CD4-positive, alpha-beta memory T cell (primary cell): Measurements from ENCODE around the gene PTPRH. TPM values are rescaled to one million over a fixed set of nuclear protein-coding genes. Genes with fewer than 3 reads are reported as not detected.

ENCODE experiments used
- CTCF ChIA-PET: fragments of 350-600 bp; sonication (Branson Sonifier 250); formaldehyde crosslinking; loops from one replicate; lab custom pipeline; 2021; ENCODE audit warnings: inconsistent platforms; ENCODE audit not compliant: partially characterized antibody; lab: Charles Lee
- POLR2A ChIA-PET: fragments of 350-600 bp; sonication (Branson Sonifier 250); formaldehyde crosslinking; loops from one replicate; lab custom pipeline; 2021; ENCODE audit not compliant: partially characterized antibody; lab: Charles Lee
- DNase-seq, 5 donors: peaks; one replicate each; pipeline versions ENCODE4 v3.0.0 to v3.0.0-alpha.2; 2020 to 2022; ENCODE audit warnings: mixed read lengths in 1 of 5
- H3K27ac ChIP-seq: one replicate; pipeline ENCODE4 v1.7.0; 2013; ENCODE audit warnings: low read depth, low read length
- H3K27me3 ChIP-seq: 2 replicates; pipeline ENCODE4 v1.7.0; 2013; ENCODE audit warnings: mild to moderate bottlenecking, low read length, moderate library complexity; ENCODE audit not compliant: insufficient read depth
- H3K36me3 ChIP-seq: 2 replicates; pipeline ENCODE4 v1.7.0; 2013; ENCODE audit warnings: mild to moderate bottlenecking, low read length, moderate library complexity; ENCODE audit not compliant: insufficient read depth
- H3K4me1 ChIP-seq: 2 replicates; pipeline ENCODE4 v1.7.0; 2013; ENCODE audit warnings: mild to moderate bottlenecking, low read length, moderate library complexity; ENCODE audit not compliant: insufficient read depth
- H3K4me3 ChIP-seq, 2 donors: one replicate each; pipeline ENCODE4 v1.7.0; 2013; ENCODE audit warnings: low read length in 2 of 2, mild to moderate bottlenecking in 1 of 2
- H3K9me3 ChIP-seq, 2 donors: one replicate each; pipeline ENCODE4 v1.7.0; 2013; ENCODE audit warnings: low read length in 2 of 2, control low read depth in 1 of 2; ENCODE audit not compliant: control insufficient read depth in 1 of 2
- H3K27ac Mint-ChIP-seq, 7 donors: one replicate each; pipeline ENCODE4 v1.8.0; 2020 to 2021; ENCODE audit warnings: mixed read lengths in 7 of 7, mild to moderate bottlenecking in 6 of 7, inconsistent platforms in 3 of 7, moderate library complexity in 3 of 7
- H3K27me3 Mint-ChIP-seq, 2 donors: one replicate each; pipeline ENCODE4 v1.8.0; 2020 to 2021; ENCODE audit warnings: mixed read lengths in 2 of 2
- H3K36me3 Mint-ChIP-seq, 2 donors: one replicate each; pipeline ENCODE4 v1.8.0; 2020 to 2021; ENCODE audit warnings: mixed read lengths in 2 of 2, inconsistent platforms in 1 of 2, mild to moderate bottlenecking in 1 of 2
- H3K4me1 Mint-ChIP-seq, 4 donors: one replicate each; pipeline ENCODE4 v1.8.0; 2020 to 2021; ENCODE audit warnings: mixed read lengths in 4 of 4, mild to moderate bottlenecking in 1 of 4
- H3K4me3 Mint-ChIP-seq, 8 donors: one replicate each; pipeline ENCODE4 v1.8.0; 2020 to 2021; ENCODE audit warnings: mixed read lengths in 8 of 8, mild to moderate bottlenecking in 7 of 8, moderate library complexity in 6 of 8, inconsistent platforms in 3 of 8
- H3K9me3 Mint-ChIP-seq, 8 donors: one replicate each; pipeline ENCODE4 v1.8.0; 2020 to 2021; ENCODE audit warnings: mixed read lengths in 8 of 8, mild to moderate bottlenecking in 5 of 8, inconsistent platforms in 3 of 8, moderate library complexity in 1 of 8
- intact Hi-C: fragments of 100-400 bp; cut with micrococcal nuclease; formaldehyde crosslinking; loops from one replicate; pipeline ENCODE4 v1.15.1; 2023
- polyA plus RNA-seq, 2 donors: library from polyadenylated mRNA; unstranded; fragments of 300-500 nt; fragmentation: Illumina TruSeq; gene quantifications; one replicate each; pipeline ENCODE4 v1.2.3, GENCODE V29; 2021
- total RNA-seq, 2 experiments: library from RNA; stranded (reverse); gene quantifications; one replicate each; pipeline ENCODE4 v1.2.3, GENCODE V29; 2021

The PTPRH gene
- total RNA-seq, result not detected
- polyA plus RNA-seq, result not detected

DNA sequence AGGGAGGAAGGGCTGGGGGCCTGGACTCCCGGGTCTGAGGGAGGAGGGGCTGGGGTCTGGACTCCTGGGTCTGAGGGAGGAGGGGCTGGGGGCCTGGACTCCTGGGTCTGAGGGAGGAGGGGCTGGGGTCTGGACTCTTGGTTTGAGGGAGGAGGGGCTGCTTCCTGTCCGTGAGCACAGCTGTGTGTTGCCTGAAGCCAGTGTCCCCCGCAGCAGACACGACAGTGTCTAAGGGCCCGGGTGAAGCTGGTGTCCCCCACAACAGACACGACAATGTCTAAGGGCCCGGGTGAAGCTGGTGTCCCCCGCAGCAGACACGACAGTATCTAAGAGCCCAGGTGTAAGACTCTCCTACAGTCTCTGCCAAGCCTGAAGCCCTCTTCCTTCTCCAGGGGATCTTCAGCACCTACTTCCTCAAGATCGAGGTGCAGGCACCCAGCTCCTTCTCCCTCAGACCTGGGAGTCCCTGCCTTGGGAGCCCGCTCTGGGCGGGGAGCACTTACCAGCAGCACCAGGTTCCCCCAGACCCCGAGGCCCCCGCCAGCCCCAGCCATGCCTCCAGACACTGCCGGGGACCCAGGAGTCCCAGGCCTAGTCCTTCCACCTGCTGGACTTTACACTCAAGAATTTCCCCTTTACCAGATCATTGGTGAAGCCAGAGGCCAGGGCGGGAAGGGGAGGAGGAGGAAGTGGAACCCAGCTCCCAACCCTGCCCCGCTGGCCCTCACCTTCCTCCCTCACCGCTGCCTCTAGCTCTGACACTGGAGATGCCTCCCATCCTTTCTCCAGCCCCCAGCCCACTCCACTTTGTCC is at the start of gene PTPRH:
Gene PTPRH (minus strand): TSS at position 622 of the 813 bp plus-strand sequence. CDS start 68 bp downstream, at position 554.
- Histone ChIP-seq H3K27ac (no peak within 1 kb of the TSS), H3K4me3 (no peak within 1 kb of the TSS), H3K4me1 (no peaks in the 10 kb centered on the region), H3K27me3 (peaks cover 8% of the 10 kb centered on the region), H3K9me3 (no peaks in the 10 kb centered on the region), H3K36me3 (no peaks in the 10 kb centered on the region)
- no peak for DNase-seq
- H3K27ac Mint-ChIP-seq, result peak within 1 kb of the TSS in 1 of 7 donors; percentile 37
- H3K36me3 Mint-ChIP-seq, result peaks cover 0 to 4% of the 10 kb centered on the region in 2 donors
- intact Hi-C loops, result no loop called here
- peaks cover 0 to 14% (median 10%) of the 10 kb centered on the region in 8 donors for H3K9me3 Mint-ChIP-seq
- H3K27me3 Mint-ChIP-seq, result peaks cover 20 to 30% of the 10 kb centered on the region in 2 donors
- H3K4me1 Mint-ChIP-seq, result peaks cover 0 to 2% (median 0%) of the 10 kb centered on the region in 4 donors
- H3K4me3 Mint-ChIP-seq, result no peak within 1 kb of the TSS
- CTCF ChIA-PET, result no interaction called here
- POLR2A ChIA-PET, result no interaction called here

GRCh38 chr19:55258476-55258827 is 49.2 kb upstream of the PTPRH start:
- peak overlapping the region in 1 of 2 donors; percentile 92 for H3K4me3 ChIP-seq
- H3K27ac Mint-ChIP-seq, result peak overlapping the region in 5 of 7 donors; percentile 97 to 100 (median 99)
- no peaks in the 10 kb centered on the region for H3K36me3 ChIP-seq
- H3K4me1 ChIP-seq, result peaks cover 49% of the 10 kb centered on the region
- intact Hi-C loops, result loop anchor here (2.0 to 10.0 kb wide), 4 partner anchors 36 to 376 kb away; partner anchors contain the start of gene PPP1R12C
- H3K4me1 Mint-ChIP-seq, result peaks cover 27 to 55% (median 43%) of the 10 kb centered on the region in 4 donors
- H3K9me3 ChIP-seq, result no peaks in the 10 kb centered on the region
- H3K9me3 Mint-ChIP-seq, result peaks cover 0 to 2% (median 0%) of the 10 kb centered on the region in 8 donors
- ChIA-PET CTCF (interaction anchor here (1.4 to 1.8 kb wide), 2 partner anchors 34 kb away, joined by 6 to 20 read pairs; no protein-coding TSS in a partner anchor), POLR2A (interaction anchor here (0.9 to 9.5 kb wide), 17 partner anchors 8 to 1391 kb away, joined by 3 to 199 read pairs (median 6); partner anchors contain the start of genes BRSK1, HSPBP1, KMT5C and MYADM)
- peak overlapping the region; percentile 92 for H3K27ac ChIP-seq
- H3K36me3 Mint-ChIP-seq, result peaks cover 8 to 37% of the 10 kb centered on the region in 2 donors
- DNase-seq, result peak in 1 of 5 donors; percentile 32
- H3K4me3 Mint-ChIP-seq, result peak overlapping the region; percentile 89 to 98 (median 92)
- no peaks in the 10 kb centered on the region for H3K27me3 ChIP-seq
- H3K27me3 Mint-ChIP-seq, result peaks cover 0 to 2% of the 10 kb centered on the region in 2 donors

DNA sequence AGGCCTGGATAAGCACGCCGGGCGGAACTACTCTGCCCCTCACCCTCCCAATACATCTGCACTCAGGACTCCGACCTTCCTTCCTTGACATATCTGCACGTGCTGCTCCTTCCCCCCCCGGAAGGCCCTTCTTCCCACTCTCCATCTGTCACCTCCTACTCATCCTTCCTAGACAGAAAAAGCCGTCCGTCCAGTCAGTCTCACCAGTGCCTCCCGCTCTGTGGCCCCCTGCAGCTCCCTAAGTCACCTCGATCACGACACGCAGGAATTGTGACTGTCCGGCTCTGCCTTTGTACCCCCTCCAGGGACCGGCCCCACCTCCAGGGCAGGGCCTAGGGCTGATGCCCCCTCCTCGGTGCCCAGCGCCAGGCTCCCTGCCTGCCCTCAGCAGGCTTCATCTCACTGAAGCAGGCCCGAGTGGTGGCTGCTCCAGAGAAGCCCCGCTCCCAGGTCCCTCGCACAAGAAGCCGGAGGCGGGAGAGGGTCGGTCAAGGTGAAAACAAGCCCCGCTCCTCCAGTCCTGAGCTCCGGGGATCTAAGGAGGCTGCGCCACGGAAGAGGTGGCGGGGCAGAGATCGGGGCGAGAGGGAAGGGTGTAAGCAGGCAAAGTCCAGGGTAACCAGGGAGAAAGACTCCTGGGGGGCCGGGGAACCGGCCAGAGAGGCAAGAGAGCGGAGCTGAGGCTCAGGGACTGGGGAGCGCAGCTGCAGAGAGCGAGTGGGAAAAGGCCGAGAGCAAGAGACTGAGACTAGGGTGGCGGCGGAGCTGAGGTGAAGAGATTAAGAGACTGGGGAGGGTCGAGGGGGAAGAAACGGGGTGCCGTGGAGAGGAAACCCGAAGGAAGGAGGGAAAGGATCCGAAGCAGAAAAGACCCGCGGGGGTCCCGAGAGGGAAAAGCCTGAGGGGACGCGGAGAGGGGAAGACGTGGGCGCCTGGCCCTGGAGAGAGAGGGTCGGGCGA is 48.4 kb upstream of the PTPRH start:
- Mint-ChIP-seq H3K4me3 (peak overlapping the region; percentile 93 to 100 (median 98)), H3K9me3 (peaks cover 0 to 2% (median 0%) of the 10 kb centered on the region in 8 donors), H3K27me3 (peaks cover 0 to 2% of the 10 kb centered on the region in 2 donors), H3K27ac (peak overlapping the region; percentile 95 to 99 (median 99)), H3K36me3 (peaks cover 1 to 37% of the 10 kb centered on the region in 2 donors), H3K4me1 (peaks cover 29 to 63% (median 49%) of the 10 kb centered on the region in 4 donors)
- POLR2A ChIA-PET, result interaction anchor here (1.0 to 9.5 kb wide), 8 partner anchors 14 to 369 kb away, joined by 3 to 199 read pairs (median 22); partner anchors contain the start of genes BRSK1, HSPBP1, KMT5C and RDH13
- H3K27ac ChIP-seq, result peak overlapping the region; percentile 92
- no peaks in the 10 kb centered on the region for H3K36me3 ChIP-seq
- H3K4me3 ChIP-seq, result peak overlapping the region; percentile 79 to 92
- CTCF ChIA-PET, result interaction anchor here (0.6 to 1.8 kb wide), 3 partner anchors 35 to 246 kb away, joined by 3 to 6 read pairs (median 6); no protein-coding TSS in a partner anchor
- no peaks in the 10 kb centered on the region for H3K9me3 ChIP-seq
- no peaks in the 10 kb centered on the region for H3K27me3 ChIP-seq
- intact Hi-C loops, result loop anchor here (2.0 to 10.0 kb wide), 4 partner anchors 35 to 377 kb away; partner anchors contain the start of gene PPP1R12C
- peak; percentile 25 to 49 (median 35) for DNase-seq
- H3K4me1 ChIP-seq, result peaks cover 56% of the 10 kb centered on the region

- H3K9me3 ChIP-seq, result no peaks in the 10 kb centered on the region
- no peaks in the 10 kb centered on the region for H3K36me3 ChIP-seq
- H3K4me1 Mint-ChIP-seq, result peaks cover 35 to 72% (median 55%) of the 10 kb centered on the region in 4 donors
- ChIA-PET POLR2A (interaction anchor here (1.5 to 9.5 kb wide), 8 partner anchors 10 to 343 kb away, joined by 4 to 199 read pairs (median 25); partner anchors contain the start of genes BRSK1, FIZ1, HSPBP1 and KMT5C), CTCF (interaction anchor here (0.6 to 2.7 kb wide), 5 partner anchors 35 to 247 kb away, joined by 3 to 17 read pairs (median 6); no protein-coding TSS in a partner anchor)
- H3K27me3 Mint-ChIP-seq, result peaks cover 0 to 2% of the 10 kb centered on the region in 2 donors
- H3K27me3 ChIP-seq, result no peaks in the 10 kb centered on the region
- peak overlapping the region; percentile 95 to 99 (median 99) for H3K27ac Mint-ChIP-seq
- H3K4me3 Mint-ChIP-seq, result peak overlapping the region; percentile 93 to 100 (median 98)
- peak in 2 of 5 donors; percentile 20 to 24 for DNase-seq
- intact Hi-C loops, result loop anchor here (5.0 to 10.0 kb wide), 3 partner anchors 35 to 378 kb away; partner anchors contain the start of gene PPP1R12C
- H3K9me3 Mint-ChIP-seq, result peaks cover 0 to 2% (median 0%) of the 10 kb centered on the region in 8 donors
- peak overlapping the region; percentile 92 for H3K27ac ChIP-seq
- H3K36me3 Mint-ChIP-seq, result peaks cover under 1 to 38% of the 10 kb centered on the region in 2 donors
- peak overlapping the region; percentile 79 to 92 for H3K4me3 ChIP-seq
- peaks cover 65% of the 10 kb centered on the region for H3K4me1 ChIP-seq
Measured at GRCh38 chr19:55256562-55257460, 47.5 kb upstream of the PTPRH start.

DNA sequence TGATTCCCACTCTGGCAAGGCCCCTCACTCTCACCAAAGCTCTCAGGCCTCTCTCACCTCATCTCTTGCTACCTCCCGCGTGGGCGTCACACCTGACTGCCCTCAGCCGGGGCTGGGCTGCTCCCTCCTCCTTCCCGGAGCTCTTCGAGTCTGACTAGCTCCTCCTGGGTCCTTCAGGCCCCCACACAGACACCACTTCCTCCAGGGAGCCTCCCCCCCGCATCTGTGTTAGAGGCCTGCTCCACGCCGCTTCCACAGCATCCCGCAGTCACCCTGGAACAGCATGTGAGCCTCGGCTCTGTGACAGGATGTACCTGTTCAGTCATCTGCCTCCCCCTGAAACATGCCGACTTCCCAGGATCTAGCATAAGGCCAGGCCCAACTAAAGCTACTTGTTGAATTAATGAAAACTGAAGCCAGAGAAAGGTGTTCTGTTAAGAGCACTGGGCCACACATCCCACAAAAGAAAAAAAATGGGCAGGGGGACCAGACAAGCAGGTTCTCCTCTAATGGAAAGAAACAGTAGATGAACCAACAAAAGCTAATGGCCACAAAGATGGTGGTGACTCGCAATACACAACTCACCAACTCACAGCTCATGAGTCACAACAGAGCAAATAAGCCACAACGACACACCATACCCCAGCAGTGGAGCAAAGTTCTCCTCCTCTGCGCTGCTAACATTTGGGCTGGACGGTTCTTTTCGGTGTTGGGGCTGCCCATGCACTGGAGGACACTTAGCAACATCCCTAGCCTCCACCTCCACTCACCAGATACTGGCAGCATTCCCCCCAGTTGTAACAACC is 46.5 kb upstream of the PTPRH start:
- intact Hi-C loops, result loop anchor here (5.0 to 10.0 kb wide), 3 partner anchors 34 to 379 kb away; partner anchors contain the start of gene PPP1R12C
- Histone ChIP-seq H3K9me3 (no peaks in the 10 kb centered on the region), H3K27me3 (no peaks in the 10 kb centered on the region), H3K4me1 (peaks cover 75% of the 10 kb centered on the region), H3K4me3 (peak overlapping the region; percentile 84 to 92), H3K27ac (peak overlapping the region; percentile 92), H3K36me3 (no peaks in the 10 kb centered on the region)
- peak overlapping the region; percentile 93 to 100 (median 98) for H3K4me3 Mint-ChIP-seq
- H3K4me1 Mint-ChIP-seq, result peaks cover 44 to 82% (median 64%) of the 10 kb centered on the region in 4 donors
- peaks cover 7 to 45% of the 10 kb centered on the region in 2 donors for H3K36me3 Mint-ChIP-seq
- H3K9me3 Mint-ChIP-seq, result peaks cover 0 to 2% (median 0%) of the 10 kb centered on the region in 8 donors
- H3K27ac Mint-ChIP-seq, result peak overlapping the region; percentile 95 to 99 (median 99)
- ChIA-PET POLR2A (interaction anchor here (1.0 to 9.5 kb wide), 14 partner anchors 10 to 344 kb away, joined by 3 to 199 read pairs (median 10); partner anchors contain the start of genes BRSK1, FIZ1, HSPBP1 and ISOC2), CTCF (interaction anchor here (0.9 to 2.7 kb wide), 3 partner anchors 24 to 46 kb away, joined by 3 to 17 read pairs (median 5); partner anchors contain the start of gene HSPBP1)
- peak; percentile 35 to 72 (median 39) for DNase-seq
- peaks cover 0 to 2% of the 10 kb centered on the region in 2 donors for H3K27me3 Mint-ChIP-seq
